Endothelial cell (in vitro differentiated cells): ENCODE results near the gene USP2. TPM values are rescaled to one million over a fixed set of nuclear protein-coding genes. Genes with fewer than 3 reads are reported as not detected.

Experiments used
- DNase-seq: peaks from one replicate; pipeline ENCODE4 v3.0.0; 2021; ENCODE audit warnings: low spot score
- H3K27ac Mint-ChIP-seq: one replicate; pipeline ENCODE4 v1.8.0; 2021; ENCODE audit warnings: mixed read lengths, inconsistent platforms; ENCODE audit not compliant: unreplicated experiment
- H3K27me3 Mint-ChIP-seq: one replicate; pipeline ENCODE4 v1.8.0; 2021; ENCODE audit warnings: mild to moderate bottlenecking, moderate library complexity, mixed read lengths, inconsistent platforms; ENCODE audit not compliant: unreplicated experiment
- H3K36me3 Mint-ChIP-seq: one replicate; pipeline ENCODE4 v1.8.0; 2021; ENCODE audit warnings: mild to moderate bottlenecking, low read depth, mixed read lengths, inconsistent platforms; ENCODE audit not compliant: unreplicated experiment
- H3K4me1 Mint-ChIP-seq: one replicate; pipeline ENCODE4 v1.8.0; 2021; ENCODE audit warnings: mild to moderate bottlenecking, mixed read lengths, inconsistent platforms; ENCODE audit not compliant: unreplicated experiment
- H3K4me3 Mint-ChIP-seq: one replicate; pipeline ENCODE4 v1.8.0; 2021; ENCODE audit warnings: mild to moderate bottlenecking, mixed read lengths, inconsistent platforms; ENCODE audit not compliant: unreplicated experiment
- H3K9me3 Mint-ChIP-seq: one replicate; pipeline ENCODE4 v1.8.0; 2021; ENCODE audit warnings: mixed read lengths, inconsistent platforms; ENCODE audit not compliant: unreplicated experiment
- total RNA-seq: library from RNA; stranded (reverse); fragmentation: NEBNext Ultra II Directional; extraction: Animal tissue kit (Norgen Biotek cat#: 25700); gene quantifications from one replicate; pipeline ENCODE4 v1.2.1, GENCODE V29; 2021; ENCODE audit not compliant: unreplicated experiment
- TF ChIP-seq, protein P1 (sequence below): fragments of 200-600 bp; sonication (generic); IDR thresholded peaks from one replicate; pipeline ENCODE4 v1.5.0; 2021; ENCODE audit warnings: antibody characterized with exemption; ENCODE audit not compliant: unreplicated experiment

The USP2 gene
- total RNA-seq, 1 donor from 2014 or later, result 1.5 TPM

DNA sequence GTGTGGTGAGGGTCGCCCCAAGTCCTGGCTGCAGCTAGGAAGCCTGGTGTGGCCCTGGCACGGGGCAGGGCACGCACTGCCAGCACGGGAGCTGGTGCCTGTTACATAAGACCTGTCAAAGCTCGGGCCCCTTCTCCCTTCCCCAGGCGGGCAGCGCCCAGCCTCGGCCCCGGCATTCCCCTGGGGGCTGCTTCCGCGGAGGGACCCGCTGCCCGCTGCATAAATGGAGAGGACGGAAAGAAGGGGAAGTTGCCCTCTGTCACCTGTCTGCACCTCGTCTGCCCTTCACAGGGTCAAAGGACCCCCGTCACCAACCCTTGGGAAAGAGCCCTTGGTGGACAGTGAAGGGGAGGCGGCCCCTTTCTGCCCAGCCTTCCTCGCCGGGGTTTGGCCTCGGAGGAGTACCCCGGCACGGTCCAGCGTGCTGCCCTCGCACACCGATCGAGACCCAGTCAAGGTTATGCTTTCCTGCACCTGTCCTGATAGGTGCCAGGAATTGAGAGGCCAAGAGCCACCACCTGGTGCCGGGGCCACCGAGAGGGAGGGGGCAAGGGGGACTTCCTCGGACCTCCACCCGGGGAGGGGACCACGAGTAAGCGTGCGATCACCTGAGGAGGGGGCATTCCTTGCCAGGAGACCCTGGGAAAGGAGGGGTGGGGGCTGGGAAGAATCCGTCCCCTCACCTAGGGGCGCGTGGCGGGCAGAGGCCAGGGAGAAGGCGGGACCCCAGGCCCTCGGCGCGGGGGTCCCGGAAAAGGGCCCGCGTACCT is 18.2 kb downstream of the USP2 start:
- DNase-seq, result no peak
- peaks cover 3% of the 10 kb centered on the region for H3K36me3 Mint-ChIP-seq
- H3K4me3 Mint-ChIP-seq, result no peak overlapping the region
- no peaks in the 10 kb centered on the region for H3K9me3 Mint-ChIP-seq
- H3K27ac Mint-ChIP-seq, result no peak overlapping the region
- H3K27me3 Mint-ChIP-seq, result peaks cover 18% of the 10 kb centered on the region
- peaks cover 5% of the 10 kb centered on the region for H3K4me1 Mint-ChIP-seq
- TF ChIP-seq, protein P1, sequence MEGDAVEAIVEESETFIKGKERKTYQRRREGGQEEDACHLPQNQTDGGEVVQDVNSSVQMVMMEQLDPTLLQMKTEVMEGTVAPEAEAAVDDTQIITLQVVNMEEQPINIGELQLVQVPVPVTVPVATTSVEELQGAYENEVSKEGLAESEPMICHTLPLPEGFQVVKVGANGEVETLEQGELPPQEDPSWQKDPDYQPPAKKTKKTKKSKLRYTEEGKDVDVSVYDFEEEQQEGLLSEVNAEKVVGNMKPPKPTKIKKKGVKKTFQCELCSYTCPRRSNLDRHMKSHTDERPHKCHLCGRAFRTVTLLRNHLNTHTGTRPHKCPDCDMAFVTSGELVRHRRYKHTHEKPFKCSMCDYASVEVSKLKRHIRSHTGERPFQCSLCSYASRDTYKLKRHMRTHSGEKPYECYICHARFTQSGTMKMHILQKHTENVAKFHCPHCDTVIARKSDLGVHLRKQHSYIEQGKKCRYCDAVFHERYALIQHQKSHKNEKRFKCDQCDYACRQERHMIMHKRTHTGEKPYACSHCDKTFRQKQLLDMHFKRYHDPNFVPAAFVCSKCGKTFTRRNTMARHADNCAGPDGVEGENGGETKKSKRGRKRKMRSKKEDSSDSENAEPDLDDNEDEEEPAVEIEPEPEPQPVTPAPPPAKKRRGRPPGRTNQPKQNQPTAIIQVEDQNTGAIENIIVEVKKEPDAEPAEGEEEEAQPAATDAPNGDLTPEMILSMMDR, result no peak

DNA sequence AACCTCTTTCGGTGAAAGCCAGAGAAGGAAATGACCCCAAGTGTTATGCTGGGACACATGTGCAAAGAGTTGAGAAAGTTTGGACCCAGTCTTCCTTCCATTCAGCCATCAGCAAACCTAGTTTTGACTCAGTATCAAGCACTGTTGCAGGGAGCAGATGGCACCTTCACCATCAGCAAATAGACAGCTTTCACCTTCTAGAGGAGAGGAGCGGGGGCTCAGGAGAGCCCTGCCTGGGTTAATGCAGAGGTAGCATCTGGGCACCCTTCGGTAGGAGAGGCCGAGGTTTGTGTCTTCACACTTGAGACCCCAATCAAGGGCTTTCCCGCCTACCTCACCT is 18.8 kb downstream of the USP2 start:
- Mint-ChIP-seq H3K36me3 (peaks cover 3% of the 10 kb centered on the region), H3K27ac (no peak overlapping the region), H3K4me3 (no peak overlapping the region), H3K4me1 (peaks cover 5% of the 10 kb centered on the region), H3K27me3 (peaks cover 18% of the 10 kb centered on the region), H3K9me3 (no peaks in the 10 kb centered on the region)
- DNase-seq, result no peak
- TF ChIP-seq, protein P1, result no peak

DNA sequence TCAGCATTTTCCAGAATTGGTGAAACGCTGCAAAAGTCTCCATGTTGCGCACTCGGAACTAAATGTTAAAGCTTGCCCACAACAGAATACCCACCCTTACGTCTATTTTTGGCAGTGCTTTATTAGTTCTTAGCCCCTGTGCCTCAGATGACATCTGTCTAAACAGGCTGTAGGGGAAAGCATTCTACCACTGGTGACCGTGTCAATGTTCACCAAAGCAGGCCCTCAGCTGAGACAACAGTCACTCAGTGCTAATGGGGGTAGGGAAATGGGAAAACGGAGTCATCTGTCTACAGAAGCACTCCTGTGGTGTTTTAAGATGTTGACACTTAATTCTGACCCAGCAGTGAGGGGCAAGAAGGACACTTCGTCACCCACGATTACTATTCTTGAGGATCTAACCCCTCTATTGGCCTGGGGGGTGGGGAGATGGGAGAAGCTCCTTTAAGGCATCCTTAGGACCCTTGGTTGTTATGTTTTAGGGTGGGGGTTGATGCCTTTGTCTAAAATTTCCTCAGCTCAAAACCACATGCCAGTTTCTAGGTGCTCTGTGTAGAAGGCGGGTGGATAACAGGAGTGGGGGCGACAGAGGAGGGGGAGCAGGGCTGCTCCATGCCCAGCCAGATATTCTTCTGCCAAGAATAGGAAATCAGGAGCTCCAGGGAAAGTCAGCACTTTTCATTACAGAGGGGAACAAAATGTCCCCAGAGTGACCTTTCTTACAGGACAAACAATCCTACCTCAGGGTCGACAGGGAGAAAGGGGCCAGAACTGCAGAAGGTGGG is 19.4 kb downstream of the USP2 start:
- Mint-ChIP-seq H3K9me3 (no peaks in the 10 kb centered on the region), H3K4me3 (no peak overlapping the region), H3K27me3 (peaks cover 18% of the 10 kb centered on the region), H3K36me3 (peaks cover 3% of the 10 kb centered on the region), H3K4me1 (peaks cover 5% of the 10 kb centered on the region), H3K27ac (no peak overlapping the region)
- no peak for DNase-seq
- TF ChIP-seq, protein P1, result no peak

DNA sequence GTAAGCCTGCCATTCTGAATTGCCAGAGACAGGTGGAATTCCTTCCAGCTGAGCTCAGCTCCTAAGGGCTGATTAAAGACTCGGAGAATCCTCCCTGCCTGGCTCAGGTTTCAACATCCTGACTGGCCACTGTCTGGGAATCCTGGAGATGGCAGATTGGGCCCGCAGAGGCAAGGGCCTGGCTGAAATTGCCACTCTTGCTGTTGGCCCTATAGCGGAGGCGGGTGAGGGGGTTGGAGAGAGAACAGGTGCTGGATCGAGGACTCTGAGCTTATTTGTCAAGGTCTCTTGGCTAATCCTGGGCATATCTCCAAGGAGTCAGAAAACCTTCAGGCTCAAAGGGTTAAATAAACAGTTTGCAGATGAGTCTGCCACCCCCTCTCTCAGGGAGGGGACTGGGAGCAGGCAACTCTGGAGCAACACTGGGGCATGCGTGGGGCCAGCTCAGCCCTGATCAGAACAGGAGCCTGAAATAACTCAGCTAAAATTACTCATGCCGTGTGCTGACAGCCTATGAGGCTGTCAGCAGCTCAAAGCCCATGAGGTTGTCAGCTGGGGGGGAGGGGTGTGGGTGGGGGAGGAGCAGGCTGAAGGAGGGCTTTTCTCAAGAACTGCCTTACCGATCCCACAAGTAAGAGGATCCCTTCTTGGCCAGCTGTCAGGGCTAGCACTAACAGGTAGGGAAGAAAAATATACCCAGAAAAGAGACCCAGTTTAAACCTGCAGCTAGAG is 20.3 kb downstream of the USP2 start:
- H3K36me3 Mint-ChIP-seq, result peaks cover 3% of the 10 kb centered on the region
- no peak overlapping the region for H3K27ac Mint-ChIP-seq
- TF ChIP-seq, protein P1, result no peak
- H3K9me3 Mint-ChIP-seq, result no peaks in the 10 kb centered on the region
- peaks cover 5% of the 10 kb centered on the region for H3K4me1 Mint-ChIP-seq
- H3K27me3 Mint-ChIP-seq, result peaks cover 18% of the 10 kb centered on the region
- no peak for DNase-seq
- no peak overlapping the region for H3K4me3 Mint-ChIP-seq
